DOHH2 (cell line): ENCODE data around the gene NUDT16L1.

Experiments
- H3F3A ChIP-seq: fragments of 200-600 bp; sonication (generic), shearing (Covaris generic); 2 replicates; pipeline ENCODE4 v1.6.0; 2016; ENCODE audit warnings: antibody characterized with exemption, mild to moderate bottlenecking; ENCODE audit not compliant: control insufficient read depth, insufficient read depth
- H3K27ac ChIP-seq: fragments of 200-600 bp; sonication (generic); 2 replicates; pipeline ENCODE4 v1.5.1; 2014; ENCODE audit warnings: low read depth, mild to moderate bottlenecking, low read length, moderate library complexity
- H3K27me3 ChIP-seq: fragments of 200-600 bp; sonication (generic); 2 replicates; pipeline ENCODE4 v1.6.1; 2014; ENCODE audit warnings: mild to moderate bottlenecking, low read length, mixed read lengths; ENCODE audit not compliant: control insufficient read depth
- H3K36me3 ChIP-seq: fragments of 200-600 bp; sonication (generic); 2 replicates; pipeline ENCODE4 v1.6.1; 2014; ENCODE audit warnings: mild to moderate bottlenecking, low read length, moderate library complexity, mixed read lengths; ENCODE audit not compliant: control insufficient read depth
- H3K4me1 ChIP-seq: fragments of 200-600 bp; sonication (generic); 2 replicates; pipeline ENCODE4 v1.6.1; 2014; ENCODE audit warnings: mild to moderate bottlenecking, low read length, mixed read lengths; ENCODE audit not compliant: control insufficient read depth
- H3K4me2 ChIP-seq: fragments of 200-600 bp; sonication (generic); 2 replicates; pipeline ENCODE4 v1.6.0; 2014; ENCODE audit warnings: mild to moderate bottlenecking, low read length, moderate library complexity
- H3K4me3 ChIP-seq: fragments of 200-600 bp; sonication (generic); 2 replicates; pipeline ENCODE4 v1.5.1; 2014; ENCODE audit warnings: mild to moderate bottlenecking, low read length, mixed read lengths
- H3K79me2 ChIP-seq: fragments of 200-600 bp; sonication (generic); 2 replicates; pipeline ENCODE4 v1.6.1; 2014; ENCODE audit warnings: mild to moderate bottlenecking, low read length, mixed read lengths; ENCODE audit not compliant: control insufficient read depth
- H3K9me2 ChIP-seq: fragments of 200-600 bp; sonication (generic); replicated peaks from 2 replicates; pipeline ENCODE4 v1.6.1; 2014; ENCODE audit warnings: mild to moderate bottlenecking, low read length, mixed read lengths; ENCODE audit not compliant: control insufficient read depth
- H3K9me3 ChIP-seq: fragments of 200-600 bp; sonication (generic); 2 replicates; pipeline ENCODE4 v1.6.1; 2014; ENCODE audit warnings: antibody characterized with exemption, low read length, mixed read lengths; ENCODE audit not compliant: control insufficient read depth, insufficient read depth
- H4K20me1 ChIP-seq: fragments of 200-600 bp; sonication (generic); 2 replicates; pipeline ENCODE4 v1.6.0; 2014; ENCODE audit warnings: low read depth, mild to moderate bottlenecking, antibody characterized with exemption, low read length, moderate library complexity; ENCODE audit not compliant: control insufficient read depth, insufficient read depth
- EZH2phosphoT487 ChIP-seq: fragments of 200-600 bp; sonication (generic); IDR thresholded peaks from 2 replicates; pipeline ENCODE4 v1.6.1; 2017; ENCODE audit warnings: borderline replicate concordance, mild to moderate bottlenecking, antibody characterized with exemption, low read length, moderate library complexity, mixed read lengths
- TF ChIP-seq, protein P1 (sequence below): fragments of 200-600 bp; sonication (generic); IDR thresholded peaks from one replicate; pipeline ENCODE4 v1.5.1; 2014; ENCODE audit warnings: antibody characterized with exemption, mild to moderate bottlenecking, low read depth, low read length; ENCODE audit not compliant: poor library complexity, severe bottlenecking

NUDT16L1 gene

DNA sequence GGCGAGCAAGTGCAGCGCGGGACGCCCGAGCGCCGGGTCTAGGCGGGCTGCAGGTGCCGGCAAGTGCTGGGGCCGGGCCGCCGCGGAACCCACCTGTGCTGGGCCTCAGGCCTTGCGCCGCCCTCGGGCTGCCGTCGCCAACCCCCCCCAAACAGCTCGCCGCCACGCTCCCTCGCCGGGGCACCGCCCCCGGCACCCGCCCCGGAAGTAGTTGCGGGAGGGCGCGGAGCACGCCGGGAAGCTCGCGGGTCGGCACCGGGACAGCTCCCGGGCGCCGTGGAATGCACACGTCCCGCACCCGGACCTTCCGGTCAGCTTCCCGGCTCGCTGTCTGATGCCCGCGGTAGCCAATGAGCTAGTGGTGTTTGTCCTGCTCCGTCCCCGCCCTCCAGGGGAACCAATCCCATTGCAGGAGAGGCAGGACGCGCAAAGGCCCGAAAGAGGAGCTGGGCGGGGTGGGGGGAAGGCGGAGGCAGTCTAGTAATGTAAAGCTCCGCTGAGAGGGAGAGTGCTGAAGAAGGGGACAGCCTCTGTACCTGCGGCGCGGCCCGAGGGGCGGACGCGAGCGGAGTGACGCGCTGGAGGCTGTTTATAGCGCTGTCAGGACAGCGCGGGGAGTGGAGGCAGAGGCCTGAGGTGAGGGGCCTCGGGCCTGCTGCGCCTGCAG is 40.8 kb downstream of the NUDT16L1 start, which contains the start of the genes ANKS3 and DNAAF8:
TSS of gene ANKS3 (minus strand) at position 209 of the 667 bp plus-strand sequence. CDS start 4,122 bp downstream, outside the sequence.
TSS of gene DNAAF8 (plus strand) at position 475 of the 667 bp plus-strand sequence. CDS start 1,978 bp downstream, outside the sequence.
- Histone ChIP-seq H3F3A (no peaks in the 10 kb centered on the region), H3K27me3 (no peaks in the 10 kb centered on the region), H3K27ac (peak within 1 kb of the TSS; percentile 26), H4K20me1 (no peaks in the 10 kb centered on the region), H3K4me1 (peaks cover 7% of the 10 kb centered on the region), H3K9me3 (no peaks in the 10 kb centered on the region), H3K9me2 (no peaks in the 10 kb centered on the region), H3K36me3 (no peaks in the 10 kb centered on the region), H3K79me2 (peaks cover 15% of the 10 kb centered on the region), H3K4me3 (peak within 1 kb of the TSS; percentile 84), H3K4me2 (peak within 1 kb of the TSS; percentile 71)
- no peak for TF ChIP-seq EZH2phosphoT487
- TF ChIP-seq, protein P1, sequence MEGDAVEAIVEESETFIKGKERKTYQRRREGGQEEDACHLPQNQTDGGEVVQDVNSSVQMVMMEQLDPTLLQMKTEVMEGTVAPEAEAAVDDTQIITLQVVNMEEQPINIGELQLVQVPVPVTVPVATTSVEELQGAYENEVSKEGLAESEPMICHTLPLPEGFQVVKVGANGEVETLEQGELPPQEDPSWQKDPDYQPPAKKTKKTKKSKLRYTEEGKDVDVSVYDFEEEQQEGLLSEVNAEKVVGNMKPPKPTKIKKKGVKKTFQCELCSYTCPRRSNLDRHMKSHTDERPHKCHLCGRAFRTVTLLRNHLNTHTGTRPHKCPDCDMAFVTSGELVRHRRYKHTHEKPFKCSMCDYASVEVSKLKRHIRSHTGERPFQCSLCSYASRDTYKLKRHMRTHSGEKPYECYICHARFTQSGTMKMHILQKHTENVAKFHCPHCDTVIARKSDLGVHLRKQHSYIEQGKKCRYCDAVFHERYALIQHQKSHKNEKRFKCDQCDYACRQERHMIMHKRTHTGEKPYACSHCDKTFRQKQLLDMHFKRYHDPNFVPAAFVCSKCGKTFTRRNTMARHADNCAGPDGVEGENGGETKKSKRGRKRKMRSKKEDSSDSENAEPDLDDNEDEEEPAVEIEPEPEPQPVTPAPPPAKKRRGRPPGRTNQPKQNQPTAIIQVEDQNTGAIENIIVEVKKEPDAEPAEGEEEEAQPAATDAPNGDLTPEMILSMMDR = no peak

DNA sequence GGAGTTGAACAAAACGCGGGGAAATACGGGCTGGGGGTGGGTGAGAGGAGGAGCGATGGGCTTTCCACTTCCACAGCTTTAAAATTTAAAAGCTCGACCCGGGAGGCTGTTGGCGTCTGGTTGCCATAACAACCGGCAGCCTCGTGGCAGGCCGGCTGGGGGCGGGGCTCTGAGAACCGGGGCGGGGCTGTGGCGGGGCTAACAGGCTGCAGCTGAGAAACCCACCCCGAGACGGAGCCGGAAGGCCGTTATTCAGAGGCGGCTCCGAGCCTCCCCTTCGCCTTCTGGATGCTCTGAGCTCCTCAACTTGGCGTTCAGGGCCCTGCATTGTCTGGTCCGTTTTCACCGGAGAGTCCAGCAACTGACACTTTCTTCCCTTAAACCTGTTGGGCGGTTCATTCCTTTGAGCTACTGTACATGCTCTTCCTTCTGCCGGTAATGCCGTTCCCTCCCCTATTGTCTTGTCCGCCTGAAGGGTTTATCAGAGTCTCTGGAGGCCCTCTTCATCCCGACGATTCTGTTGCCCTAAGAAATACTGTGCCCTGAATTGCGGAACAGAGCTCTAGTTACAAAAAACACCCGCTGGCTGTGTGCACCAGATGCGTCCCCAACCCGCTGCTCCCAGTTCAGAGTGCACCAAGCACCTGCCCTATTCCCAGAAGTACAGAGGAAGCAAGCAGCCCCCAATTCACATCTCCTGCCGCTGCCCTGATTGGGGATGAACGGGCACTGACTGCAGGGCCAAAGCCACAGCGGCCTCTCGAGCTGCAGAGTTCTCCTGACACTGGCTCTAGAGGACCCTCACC is 41.6 kb downstream of the NUDT16L1 start:
- H3K4me3 ChIP-seq = peak overlapping the region; percentile 84
- H3K4me2 ChIP-seq = peak overlapping the region; percentile 71
- no peaks in the 10 kb centered on the region for H3K9me3 ChIP-seq
- H4K20me1 ChIP-seq = no peaks in the 10 kb centered on the region
- H3K4me1 ChIP-seq = peaks cover 7% of the 10 kb centered on the region
- no peaks in the 10 kb centered on the region for H3K9me2 ChIP-seq
- peak overlapping the region; percentile 26 for H3K27ac ChIP-seq
- no peaks in the 10 kb centered on the region for H3F3A ChIP-seq
- H3K79me2 ChIP-seq = peaks cover 15% of the 10 kb centered on the region
- no peaks in the 10 kb centered on the region for H3K27me3 ChIP-seq
- H3K36me3 ChIP-seq = no peaks in the 10 kb centered on the region
- TF ChIP-seq EZH2phosphoT487 = no peak
- TF ChIP-seq, protein P1 = no peak

DNA sequence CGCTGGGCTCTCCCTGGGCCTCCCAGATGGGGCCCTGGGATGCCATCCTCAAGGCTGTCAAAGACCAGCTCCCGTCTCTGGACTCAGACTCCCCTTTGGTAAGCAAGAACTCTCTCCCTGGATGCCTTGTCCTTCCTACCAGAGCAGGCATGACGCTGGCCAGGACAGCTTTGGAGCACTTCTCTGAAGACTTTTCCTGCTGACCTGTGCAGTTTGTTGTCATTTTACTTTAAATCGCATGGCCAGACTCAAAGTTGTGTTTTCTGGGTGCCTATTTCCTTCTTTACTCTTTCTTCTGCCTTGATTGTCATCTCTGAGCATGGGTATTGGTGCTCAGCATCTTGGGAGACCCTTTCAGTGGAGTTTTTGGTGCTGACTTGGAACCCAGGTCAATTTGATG is 43.2 kb downstream of the NUDT16L1 start:
- Histone ChIP-seq H3K4me3 (no peak overlapping the region), H3K79me2 (peaks cover 15% of the 10 kb centered on the region), H3K27me3 (no peaks in the 10 kb centered on the region), H3K9me3 (no peaks in the 10 kb centered on the region), H3F3A (no peaks in the 10 kb centered on the region), H4K20me1 (no peaks in the 10 kb centered on the region), H3K4me1 (peaks cover 7% of the 10 kb centered on the region), H3K36me3 (no peaks in the 10 kb centered on the region), H3K4me2 (no peak overlapping the region), H3K27ac (no peak overlapping the region), H3K9me2 (no peaks in the 10 kb centered on the region)
- TF ChIP-seq, protein P1 = no peak
- TF ChIP-seq EZH2phosphoT487 = no peak
